OCI-LY3 (cell line): ENCODE results near the gene CTAGE1.
"Not testable (repeated sequence)": the region's sequence is repeated elsewhere in the genome, so short reads cannot be mapped to it uniquely, and the experiment has no call there.

Experiments
- H2AFZ ChIP-seq: fragments of 200-600, 300-600 bp; shearing (Covaris generic); 2 replicates; pipeline ENCODE4 v1.6.0; 2014; ENCODE audit warnings: antibody characterized with exemption, low read depth, low read length
- H3K27ac ChIP-seq: fragments of 200-600, 300-600 bp; sonication (generic); 2 replicates; pipeline ENCODE4 v1.5.1; 2014; ENCODE audit warnings: mild to moderate bottlenecking, low read length, moderate library complexity, mixed read lengths
- H3K27me3 ChIP-seq: fragments of 200-600, 300-600 bp; sonication (generic); 2 replicates; pipeline ENCODE4 v1.6.1; 2014; ENCODE audit warnings: low read depth, low read length, mixed read lengths
- H3K36me3 ChIP-seq: fragments of 200-600, 300-600 bp; sonication (generic); replicated peaks from 2 replicates; pipeline ENCODE3; 2014; ENCODE audit warnings: low read depth, low read length, mixed read lengths
- H3K4me1 ChIP-seq: fragments of 300-600, 200-600 bp; sonication (generic); 2 replicates; pipeline ENCODE4 v1.6.1; 2014; ENCODE audit warnings: low read length, mixed read lengths
- H3K4me2 ChIP-seq: fragments of 200-600, 300-600 bp; sonication (generic); 2 replicates; pipeline ENCODE4 v1.6.1; 2014; ENCODE audit warnings: low read length, mixed read lengths
- H3K4me3 ChIP-seq: fragments of 300-600, 200-600 bp; sonication (generic); 2 replicates; pipeline ENCODE4 v1.5.1; 2014; ENCODE audit warnings: antibody characterized with exemption, mild to moderate bottlenecking, low read length, moderate library complexity
- H3K79me2 ChIP-seq: fragments of 300-600, 200-600 bp; shearing (Covaris generic); 2 replicates; pipeline ENCODE4 v1.6.1; 2014; ENCODE audit warnings: mild to moderate bottlenecking, low read length, mixed read lengths
- H3K9ac ChIP-seq: fragments of 300-600, 200-600 bp; shearing (Covaris generic); 2 replicates; pipeline ENCODE4 v1.6.0; 2014; ENCODE audit warnings: mild to moderate bottlenecking, low read length, moderate library complexity
- H3K9me3 ChIP-seq: fragments of 200-600, 300-600 bp; shearing (Covaris generic); 2 replicates; pipeline ENCODE4 v1.6.1; 2014; ENCODE audit warnings: low read length, mixed read lengths; ENCODE audit not compliant: insufficient read depth
- H4K20me1 ChIP-seq: fragments of 200-600, 300-600 bp; sonication (generic); 2 replicates; pipeline ENCODE4 v1.6.1; 2016; ENCODE audit warnings: low read length, mixed read lengths; ENCODE audit not compliant: insufficient read depth
- EZH2phosphoT487 ChIP-seq: fragments of 200-600 bp; shearing (Covaris generic); IDR thresholded peaks from 2 replicates; pipeline ENCODE4 v1.6.1; 2018; ENCODE audit warnings: antibody characterized with exemption, mixed run types, low read depth
- TF ChIP-seq, protein P1 (sequence below): fragments of 200-600, 300-600 bp; sonication (generic); IDR thresholded peaks from 2 replicates; pipeline ENCODE4 v1.5.1; 2014; ENCODE audit warnings: antibody characterized with exemption, low read length, low read depth

Gene CTAGE1

GRCh38 chr18:22451796-22452195, 34.1 kb upstream of the CTAGE1 start:
- no peaks in the 10 kb centered on the region for H4K20me1 ChIP-seq
- no peak overlapping the region for H3K4me2 ChIP-seq
- H3K27ac ChIP-seq: no peak overlapping the region
- no peaks in the 10 kb centered on the region for H3K79me2 ChIP-seq
- no peak for TF ChIP-seq EZH2phosphoT487
- TF ChIP-seq, protein P1, sequence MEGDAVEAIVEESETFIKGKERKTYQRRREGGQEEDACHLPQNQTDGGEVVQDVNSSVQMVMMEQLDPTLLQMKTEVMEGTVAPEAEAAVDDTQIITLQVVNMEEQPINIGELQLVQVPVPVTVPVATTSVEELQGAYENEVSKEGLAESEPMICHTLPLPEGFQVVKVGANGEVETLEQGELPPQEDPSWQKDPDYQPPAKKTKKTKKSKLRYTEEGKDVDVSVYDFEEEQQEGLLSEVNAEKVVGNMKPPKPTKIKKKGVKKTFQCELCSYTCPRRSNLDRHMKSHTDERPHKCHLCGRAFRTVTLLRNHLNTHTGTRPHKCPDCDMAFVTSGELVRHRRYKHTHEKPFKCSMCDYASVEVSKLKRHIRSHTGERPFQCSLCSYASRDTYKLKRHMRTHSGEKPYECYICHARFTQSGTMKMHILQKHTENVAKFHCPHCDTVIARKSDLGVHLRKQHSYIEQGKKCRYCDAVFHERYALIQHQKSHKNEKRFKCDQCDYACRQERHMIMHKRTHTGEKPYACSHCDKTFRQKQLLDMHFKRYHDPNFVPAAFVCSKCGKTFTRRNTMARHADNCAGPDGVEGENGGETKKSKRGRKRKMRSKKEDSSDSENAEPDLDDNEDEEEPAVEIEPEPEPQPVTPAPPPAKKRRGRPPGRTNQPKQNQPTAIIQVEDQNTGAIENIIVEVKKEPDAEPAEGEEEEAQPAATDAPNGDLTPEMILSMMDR: no peak
- H3K9me3 ChIP-seq: no peaks in the 10 kb centered on the region
- H3K4me1 ChIP-seq: no peaks in the 10 kb centered on the region
- H3K4me3 ChIP-seq: no peak overlapping the region
- H2AFZ ChIP-seq: no peak overlapping the region
- peaks cover 14% of the 10 kb centered on the region; the same call in 1 of the 2 replicates for H3K27me3 ChIP-seq
- H3K9ac ChIP-seq: no peak overlapping the region
- H3K36me3 ChIP-seq: no peaks in the 10 kb centered on the region

DNA sequence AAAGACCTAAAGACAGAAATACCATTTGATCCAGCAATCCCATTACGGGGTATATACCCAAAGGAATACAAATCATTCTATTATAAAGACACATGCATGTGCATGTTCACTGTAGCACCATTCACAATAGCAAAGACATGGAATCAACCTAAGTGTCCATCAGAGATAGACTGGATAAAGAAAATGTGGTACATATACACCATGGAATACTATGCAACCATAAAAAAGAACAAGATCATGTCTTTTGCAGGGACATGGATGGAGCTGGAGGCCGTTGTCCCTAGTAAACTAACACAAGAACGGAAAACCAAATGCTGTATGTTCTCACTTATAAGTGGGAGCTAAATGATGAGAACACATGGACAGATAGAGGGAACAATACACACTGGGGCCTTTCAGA, 33.1 kb upstream of the CTAGE1 start:
- not testable (repeated sequence) for H3K4me3 ChIP-seq, H3K4me2 ChIP-seq, H3K27me3 ChIP-seq, H2AFZ ChIP-seq, H3K27ac ChIP-seq, H4K20me1 ChIP-seq, H3K4me1 ChIP-seq, H3K79me2 ChIP-seq, H3K9me3 ChIP-seq, H3K36me3 ChIP-seq, H3K9ac ChIP-seq

DNA sequence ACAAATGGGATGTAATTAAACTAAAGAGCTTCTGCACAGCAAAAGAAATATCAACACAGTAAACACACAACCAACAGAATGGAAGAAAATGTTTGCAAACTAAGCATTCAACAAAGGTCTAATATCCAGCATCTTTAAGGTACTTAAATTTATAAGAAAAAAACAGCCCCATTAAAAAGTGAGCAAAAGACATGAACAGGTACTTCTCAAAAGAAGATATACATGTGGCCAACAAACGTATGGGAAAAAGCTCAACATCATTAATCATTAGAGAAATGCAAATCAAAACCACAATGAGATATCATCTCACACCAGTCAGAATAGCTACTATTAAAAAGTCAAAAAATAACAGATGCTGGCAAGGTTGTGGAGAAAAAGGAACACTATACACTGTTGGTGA, 32.6 kb upstream of the CTAGE1 start:
- H3K9ac ChIP-seq, H3K4me3 ChIP-seq, H3K9me3 ChIP-seq: not testable (repeated sequence)

DNA sequence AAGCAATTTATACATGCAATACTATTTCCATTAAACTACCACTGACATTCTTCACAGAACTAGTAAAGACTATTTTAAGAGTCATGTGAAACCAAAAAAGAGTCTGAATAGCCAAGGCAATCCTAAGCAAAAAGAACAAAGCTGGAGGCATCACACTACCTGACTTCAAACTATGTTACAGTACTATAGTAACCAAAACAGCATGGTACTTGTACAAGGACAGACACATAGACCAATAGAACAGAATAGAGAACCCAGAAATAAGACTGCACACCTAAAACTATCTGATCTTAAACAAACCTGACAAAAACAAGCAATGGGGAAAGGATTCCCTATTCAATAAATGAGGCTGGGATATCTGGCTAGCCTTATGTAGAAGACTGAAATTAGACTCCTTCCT, 32.0 kb upstream of the CTAGE1 start:
- not testable (repeated sequence) for H3K4me3 ChIP-seq, H3K27me3 ChIP-seq, H3K36me3 ChIP-seq, H2AFZ ChIP-seq, H3K9ac ChIP-seq, H3K4me2 ChIP-seq, H4K20me1 ChIP-seq, H3K27ac ChIP-seq, H3K79me2 ChIP-seq, H3K4me1 ChIP-seq, H3K9me3 ChIP-seq

More for the DNA sequence above, 32.6 kb upstream of the CTAGE1 start:
- H2AFZ ChIP-seq, H3K27me3 ChIP-seq, H4K20me1 ChIP-seq, H3K4me2 ChIP-seq, H3K4me1 ChIP-seq, H3K36me3 ChIP-seq, H3K27ac ChIP-seq, H3K79me2 ChIP-seq: not testable (repeated sequence)

GRCh38 chr18:22448238-22448637, 30.5 kb upstream of the CTAGE1 start:
- no peaks in the 10 kb centered on the region for H3K36me3 ChIP-seq
- H3K27ac ChIP-seq: no peak overlapping the region
- H3K4me3 ChIP-seq: no peak overlapping the region
- H2AFZ ChIP-seq: no peak overlapping the region
- no peaks in the 10 kb centered on the region for H4K20me1 ChIP-seq
- H3K9me3 ChIP-seq: no peaks in the 10 kb centered on the region
- no peaks in the 10 kb centered on the region for H3K27me3 ChIP-seq
- no peak overlapping the region for H3K4me2 ChIP-seq
- H3K4me1 ChIP-seq: no peaks in the 10 kb centered on the region
- TF ChIP-seq, protein P1: no peak
- TF ChIP-seq EZH2phosphoT487: no peak
- H3K79me2 ChIP-seq: no peaks in the 10 kb centered on the region
- no peak overlapping the region for H3K9ac ChIP-seq

DNA sequence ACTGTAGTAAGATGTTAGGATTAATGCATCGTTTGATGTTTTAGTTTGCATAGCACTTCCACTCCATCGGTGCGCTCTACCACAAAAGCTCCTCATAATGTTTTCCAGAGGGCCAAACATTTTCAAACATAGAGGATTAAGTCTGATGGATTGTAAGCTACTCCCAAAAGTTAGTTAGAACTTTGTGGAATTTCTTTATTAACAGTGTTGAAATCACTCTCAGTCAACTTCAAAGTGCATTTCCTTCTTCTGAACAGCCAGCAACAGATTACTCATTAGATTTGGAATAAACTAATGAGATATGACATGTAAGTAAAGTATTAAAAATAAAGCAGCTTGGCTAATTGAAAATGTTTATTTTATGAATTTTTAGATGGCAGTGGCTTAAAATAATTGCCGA, 30.1 kb upstream of the CTAGE1 start:
- no peaks in the 10 kb centered on the region for H3K9me3 ChIP-seq
- no peak overlapping the region for H3K27ac ChIP-seq
- no peak overlapping the region for H3K4me3 ChIP-seq
- H3K27me3 ChIP-seq: no peaks in the 10 kb centered on the region
- H3K9ac ChIP-seq: no peak overlapping the region
- no peaks in the 10 kb centered on the region for H4K20me1 ChIP-seq
- H2AFZ ChIP-seq: no peak overlapping the region
- no peak overlapping the region for H3K4me2 ChIP-seq
- no peaks in the 10 kb centered on the region for H3K36me3 ChIP-seq
- H3K4me1 ChIP-seq: no peaks in the 10 kb centered on the region
- TF ChIP-seq EZH2phosphoT487: no peak
- TF ChIP-seq, protein P1: no peak
- H3K79me2 ChIP-seq: no peaks in the 10 kb centered on the region
